ENCODE results near the gene CIC. TPM values are rescaled to one million over a fixed set of nuclear protein-coding genes. Genes with fewer than 3 reads are reported as not detected.

Gene CIC
- total RNA-seq, 4 donors from 2014 or later: 57.8 to 90.0 (median 59.0) TPM

- WGBS, 2 donors: 63 to 71% methylated on average over 1 of the region's 1 CpG
- TF ChIP-seq CTCF (IDR thresholded peaks at IDR 0.05) (no peak), POLR2A (IDR thresholded peaks at IDR 0.05) (no peak)
- H3K4me3 ChIP-seq (ENCODE audit: low read depth, poor library complexity, severe bottlenecking): no peak overlapping the region
- intact Hi-C loops (cut with DNase I; ENCODE audit: low total_unique reads): no loop called here
- no peak for DNase-seq (ENCODE audit: low spot score in 2 of 2)
Measured at GRCh38 chr19:42226886-42227285, 42.2 kb upstream of the CIC start.

GRCh38 chr19:42228641-42229040 lies 40.4 kb upstream of the CIC start:
- intact Hi-C loops (cut with DNase I; ENCODE audit: low total_unique reads): no loop called here
- no peak for DNase-seq (ENCODE audit: low spot score in 2 of 2)
- no peak overlapping the region for H3K4me3 ChIP-seq (ENCODE audit: low read depth, poor library complexity, severe bottlenecking)
- 78 to 81% methylated on average over 4 of the region's 4 CpGs for WGBS, 2 donors
- TF ChIP-seq CTCF (IDR thresholded peaks at IDR 0.05) (no peak), POLR2A (IDR thresholded peaks at IDR 0.05) (no peak)

- intact Hi-C loops (cut with DNase I; ENCODE audit: low total_unique reads): no loop called here
- 72 to 81% methylated on average over 4 of the region's 4 CpGs for WGBS, 2 donors
- TF ChIP-seq CTCF (IDR thresholded peaks at IDR 0.05): no peak
Measured at GRCh38 chr19:42229301-42229854, 39.7 kb upstream of the CIC start.

GRCh38 chr19:42229855-42230351 lies 39.1 kb upstream of the CIC start:
- WGBS, 2 donors: 59 to 68% methylated on average over 8 of the region's 8 CpGs
- intact Hi-C loops (cut with DNase I; ENCODE audit: low total_unique reads): loop anchor here (10.0 kb wide), 1 partner anchor 95 kb away; the partner anchor contains the start of gene POU2F2

More at GRCh38 chr19:42229301-42229854, 39.7 kb upstream of the CIC start:
- no peak for DNase-seq (ENCODE audit: low spot score in 2 of 2)
- no peak overlapping the region for H3K4me3 ChIP-seq (ENCODE audit: low read depth, poor library complexity, severe bottlenecking)

GRCh38 chr19:42230571-42230970 lies 38.5 kb upstream of the CIC start:
- intact Hi-C loops (cut with DNase I; ENCODE audit: low total_unique reads): loop anchor here (10.0 kb wide), 1 partner anchor 96 kb away; the partner anchor contains the start of gene POU2F2
- WGBS, 2 donors: 75 to 83% methylated on average over 4 of the region's 4 CpGs
- TF ChIP-seq POLR2A (IDR thresholded peaks at IDR 0.05): no peak
- no peak for TF ChIP-seq CTCF (IDR thresholded peaks at IDR 0.05)
- H3K4me3 ChIP-seq (ENCODE audit: low read depth, poor library complexity, severe bottlenecking): no peak overlapping the region
- DNase-seq (ENCODE audit: low spot score in 2 of 2): no peak

More at GRCh38 chr19:42229855-42230351, 39.1 kb upstream of the CIC start:
- TF ChIP-seq CTCF (IDR thresholded peaks at IDR 0.05) (no peak), POLR2A (IDR thresholded peaks at IDR 0.05) (no peak)
- H3K4me3 ChIP-seq (ENCODE audit: low read depth, poor library complexity, severe bottlenecking): no peak overlapping the region
- no peak for DNase-seq (ENCODE audit: low spot score in 2 of 2)

GRCh38 chr19:42232435-42232834 lies 36.6 kb upstream of the CIC start:
- H3K4me3 ChIP-seq (ENCODE audit: low read depth, poor library complexity, severe bottlenecking): no peak overlapping the region
- DNase-seq (ENCODE audit: low spot score in 2 of 2): no peak
- no peak for TF ChIP-seq POLR2A (IDR thresholded peaks at IDR 0.05)
- intact Hi-C loops (cut with DNase I; ENCODE audit: low total_unique reads): loop anchor here (10.0 kb wide), 1 partner anchor 98 kb away; the partner anchor contains the start of gene POU2F2
- 95 to 97% methylated on average over 10 of the region's 10 CpGs for WGBS, 2 donors

All from lower leg skin (tissue), 4 donors.